GM12878 (cell line): Measurements from ENCODE around the gene CDC42BPB. TPM values are rescaled to one million over a fixed set of nuclear protein-coding genes. Genes with fewer than 3 reads are reported as not detected.

Source experiments
- ATAC-seq: fragments of 200-7000 bp; cut with Tn5 transposase; 3 replicates; pipeline ENCODE4 v1.9.1; 2020; ENCODE audit warnings: mild to moderate bottlenecking, moderate library complexity
- BruUV-seq: library from RNA; stranded (reverse); fragments of 400-500 nt; replicated peaks from 2 replicates; lab custom pipeline; 2021; lab: Mats Ljungman, UMichigan
- CTCF ChIA-PET: fragments of 300-600 bp; sonication (Branson Sonifier 250); formaldehyde crosslinking; extraction: SDS; loops from one replicate; lab custom pipeline; 2021; ENCODE audit warnings: inconsistent platforms; lab: Yijun Ruan, JAX
- POLR2A ChIA-PET: fragments of 350-600 bp; formaldehyde crosslinking; extraction: SDS; loops from one replicate; lab custom pipeline; 2021; ENCODE audit warnings: inconsistent platforms; lab: Charles Lee
- RAD21 ChIA-PET: fragments of 300-600 bp; sonication (Branson Sonifier 250); formaldehyde crosslinking; loops from one replicate; lab custom pipeline; 2023; ENCODE audit warnings: antibody characterized with exemption; ENCODE audit not compliant: unreplicated experiment; lab: Charles Lee
- SMC1A ChIA-PET: fragments of 300-600 bp; sonication (Branson Sonifier 250); formaldehyde crosslinking; loops from one replicate; lab custom pipeline; 2023; ENCODE audit not compliant: unreplicated experiment, uncharacterized antibody; lab: Charles Lee
- DNase-seq: peaks from one replicate; pipeline ENCODE4 v3.0.0-alpha.2; 2011; ENCODE audit warnings: low read depth, low spot score
- FAIRE-seq: peaks from 3 replicates; lab custom pipeline; 2011; peaks lifted over from hg19 to GRCh38; lab: Jason Lieb, UNC
- H2AFZ ChIP-seq: 2 replicates; pipeline ENCODE4 v1.6.0; 2011; ENCODE audit warnings: low read depth, low read length, control low read depth; ENCODE audit not compliant: control insufficient read depth
- H3K27ac ChIP-seq: 2 replicates; pipeline ENCODE4 v1.5.1; 2011; ENCODE audit warnings: control low read depth; ENCODE audit not compliant: control insufficient read depth, insufficient read depth
- H3K27me3 ChIP-seq, 2 experiments: replicated peaks in 1 of 2; 2 replicates each; pipeline versions ENCODE4 v1.6.0 to v1.6.1; 2011; ENCODE audit warnings: low read length in 1 of 2; ENCODE audit not compliant: control insufficient read depth in 2 of 2, insufficient read depth in 2 of 2
- H3K36me3 ChIP-seq, 2 experiments: 2 replicates each; pipeline ENCODE4 v1.5.1; 2011; ENCODE audit warnings: low read length in 1 of 2; ENCODE audit not compliant: control insufficient read depth in 2 of 2, insufficient read depth in 2 of 2
- H3K4me1 ChIP-seq: 2 replicates; pipeline ENCODE4 v1.6.1; 2011; ENCODE audit warnings: mild to moderate bottlenecking, low read length, moderate library complexity, mixed read lengths; ENCODE audit not compliant: control insufficient read depth, insufficient read depth
- H3K4me2 ChIP-seq: 2 replicates; pipeline ENCODE4 v1.6.0; 2011; ENCODE audit warnings: control low read depth; ENCODE audit not compliant: control insufficient read depth, insufficient read depth
- H3K4me3 ChIP-seq: fragments of 200-600 bp; sonication (generic); 2 replicates; pipeline ENCODE4 v1.5.1; 2016
- H3K79me2 ChIP-seq: 2 replicates; pipeline ENCODE4 v1.6.0; 2011; ENCODE audit warnings: low read length; ENCODE audit not compliant: control insufficient read depth, insufficient read depth
- H3K9ac ChIP-seq: 2 replicates; pipeline ENCODE4 v1.8.0; 2011; ENCODE audit warnings: low read length, control low read depth, mixed read lengths; ENCODE audit not compliant: control insufficient read depth, insufficient read depth
- H3K9me3 ChIP-seq: replicated peaks from 3 replicates; pipeline ENCODE4 v1.5.1; 2011; ENCODE audit warnings: mild to moderate bottlenecking, low read length; ENCODE audit not compliant: control insufficient read depth, insufficient read depth
- H4K20me1 ChIP-seq: 2 replicates; pipeline ENCODE4 v1.6.0; 2011; ENCODE audit not compliant: control insufficient read depth, insufficient read depth
- BCL11A ChIP-seq: IDR thresholded peaks from 2 replicates; pipeline ENCODE4 v1.6.1; 2011; ENCODE audit warnings: low read depth, low read length
- CBFB ChIP-seq: IDR thresholded peaks from 2 replicates; pipeline ENCODE4 v1.6.1; 2016; ENCODE audit warnings: antibody characterized with exemption, low read depth
- CHD1 ChIP-seq: IDR thresholded peaks from 2 replicates; pipeline ENCODE4 v1.6.1; 2012; ENCODE audit warnings: low read depth, low read length, improper control_type of control experiment
- CUX1 ChIP-seq: IDR thresholded peaks from 2 replicates; pipeline ENCODE4 v1.6.1; 2012; ENCODE audit warnings: improper control_type of control experiment, low read depth, low read length; ENCODE audit not compliant: insufficient replicate concordance
- ELK1 ChIP-seq: IDR thresholded peaks from 2 replicates; pipeline ENCODE4 v1.6.1; 2012; ENCODE audit warnings: low read depth, low read length, improper control_type of control experiment
- MYB ChIP-seq: fragments of 150-350 bp; IDR thresholded peaks from 2 replicates; pipeline ENCODE4 v1.6.1; 2014; ENCODE audit warnings: mild to moderate bottlenecking, low read depth, low read length, borderline replicate concordance
- MYC ChIP-seq: IDR thresholded peaks from 2 replicates; pipeline ENCODE4 v1.6.1; 2011; ENCODE audit warnings: mild to moderate bottlenecking, low read length, moderate library complexity, inconsistent platforms; ENCODE audit not compliant: insufficient read depth, insufficient replicate concordance, insufficient read length, severe bottlenecking
- NR2F1 ChIP-seq: fragments of 450-650 bp; conservative IDR thresholded peaks from 2 replicates; pipeline ENCODE4 v1.6.1; 2017; ENCODE audit warnings: mild to moderate bottlenecking
- SIN3A ChIP-seq: IDR thresholded peaks from 2 replicates; pipeline ENCODE4 v1.6.1; 2012; ENCODE audit warnings: low read depth, low read length, improper control_type of control experiment
- SKIL ChIP-seq: fragments of 450-650 bp; IDR thresholded peaks from 2 replicates; pipeline ENCODE4 v1.6.1; 2017; ENCODE audit warnings: mild to moderate bottlenecking, low read depth, inconsistent platforms; ENCODE audit not compliant: poor library complexity, severe bottlenecking
- TAF1 ChIP-seq: IDR thresholded peaks from 2 replicates; pipeline ENCODE4 v1.6.1; 2011; ENCODE audit warnings: mild to moderate bottlenecking, low read depth, low read length, borderline replicate concordance
- TBL1XR1 ChIP-seq: IDR thresholded peaks from 2 replicates; pipeline ENCODE4 v1.6.1; 2012; ENCODE audit warnings: low read depth, low read length, improper control_type of control experiment
- ZNF687 ChIP-seq: fragments of 450-650 bp; IDR thresholded peaks from 2 replicates; pipeline ENCODE4 v1.6.1; 2017; ENCODE audit warnings: mild to moderate bottlenecking, moderate library complexity
- WGBS: methylation state at CpG from one replicate; pipeline ENCODE4 v1.1.6; 2016; ENCODE audit warnings: low lambda C conversion rate; ENCODE audit not compliant: insufficient replicate concordance, insufficient coverage; ENCODE audit errors: missing lambda C conversion rate; 5-methylcytosine and 5-hydroxymethylcytosine counted together
- in situ Hi-C: fragments of 300-500 bp; cut with MboI; formaldehyde crosslinking; loops from 9 replicates; pipeline ENCODE4 v1.14.3; 2018; ENCODE audit warnings: mixed read lengths
- intact Hi-C: fragments of 100-400 bp; cut with micrococcal nuclease; formaldehyde crosslinking; loops from one replicate; pipeline ENCODE4 v1.14.2; 2022; ENCODE audit not compliant: unreplicated experiment
- polyA plus RNA-seq, 11 experiments: library from polyadenylated mRNA; depleted of rRNA in 4 of 11; unstranded in 6 of 11; stranded (reverse) in 5 of 11; fragments of >200 nt; fragmentation: Nextera tagmentation in 4 of 11; fragmentation: Illumina TruSeq in 1 of 11; extraction: Ambion mirVana in 4 of 11; extraction: Trizol in 1 of 11; gene quantifications; 1 replicate in 1 of 11; 2 replicates in 10 of 11; pipeline versions ENCODE4 v1.2.1 to v1.2.3, GENCODE V29; 2011 to 2016; ENCODE audit warnings: inconsistent platforms in 2 of 11, missing spikeins in 2 of 11, low read depth in 1 of 11
- total RNA-seq, 4 experiments: library from RNA; depleted of rRNA in 3 of 4; stranded (reverse); fragments of >200 nt in 3 of 4; fragmentation: Illumina TruSeq in 1 of 4; extraction: Trizol in 1 of 4; gene quantifications; 2 replicates each; pipeline versions ENCODE4 v1.2.1 to v1.2.3, GENCODE V29; 2013 to 2021

Gene CDC42BPB
- total and polyA plus RNA-seq, 10 of the 15 experiments (the other 5 are each of a cell fraction or from before 2014, with no cell fraction given): 0.42 to 22.1 (median 13.3) TPM

GRCh38 chr14:103021684-103022001 lies 35.7 kb downstream of the CDC42BPB start:
- H3K27me3 ChIP-seq: no peaks in the 10 kb centered on the region
- no TSS peak for BruUV-seq
- no peak for ATAC-seq
- ChIA-PET RAD21 (no interaction called here), SMC1A (no interaction called here), POLR2A (no interaction called here), CTCF (no interaction called here)
- no peaks in the 10 kb centered on the region for H3K4me1 ChIP-seq
- no peak for FAIRE-seq
- H3K4me2 ChIP-seq: no peak overlapping the region
- peaks cover 7% of the 10 kb centered on the region for H3K79me2 ChIP-seq
- DNase-seq: no peak
- H4K20me1 ChIP-seq: no peaks in the 10 kb centered on the region
- H3K9me3 ChIP-seq: peaks cover 2% of the 10 kb centered on the region; the same call in 2 of the 3 replicates
- WGBS: 61% methylated on average over 11 of the region's 11 CpGs
- H3K9ac ChIP-seq: no peak overlapping the region
- in situ Hi-C loops: no loop called here
- no peak overlapping the region for H3K27ac ChIP-seq
- H3K36me3 ChIP-seq: no peaks in the 10 kb centered on the region; a peak in 2 of 4 replicates
- H2AFZ ChIP-seq: no peak overlapping the region
- intact Hi-C loops: no loop called here
- no peak overlapping the region for H3K4me3 ChIP-seq
- TF ChIP-seq SKIL: no peak
- TF ChIP-seq SIN3A: no peak
- no peak for TF ChIP-seq NR2F1
- no peak for TF ChIP-seq MYB
- TF ChIP-seq ZNF687: no peak
- no peak for TF ChIP-seq TBL1XR1
- no peak for TF ChIP-seq MYC
- TF ChIP-seq CHD1: no peak
- no peak for TF ChIP-seq CUX1
- no peak for TF ChIP-seq CBFB
- no peak for TF ChIP-seq TAF1
- TF ChIP-seq ELK1: no peak
- TF ChIP-seq BCL11A: no peak
